ENCODE data around the gene VANGL2.

The VANGL2 gene

DNA sequence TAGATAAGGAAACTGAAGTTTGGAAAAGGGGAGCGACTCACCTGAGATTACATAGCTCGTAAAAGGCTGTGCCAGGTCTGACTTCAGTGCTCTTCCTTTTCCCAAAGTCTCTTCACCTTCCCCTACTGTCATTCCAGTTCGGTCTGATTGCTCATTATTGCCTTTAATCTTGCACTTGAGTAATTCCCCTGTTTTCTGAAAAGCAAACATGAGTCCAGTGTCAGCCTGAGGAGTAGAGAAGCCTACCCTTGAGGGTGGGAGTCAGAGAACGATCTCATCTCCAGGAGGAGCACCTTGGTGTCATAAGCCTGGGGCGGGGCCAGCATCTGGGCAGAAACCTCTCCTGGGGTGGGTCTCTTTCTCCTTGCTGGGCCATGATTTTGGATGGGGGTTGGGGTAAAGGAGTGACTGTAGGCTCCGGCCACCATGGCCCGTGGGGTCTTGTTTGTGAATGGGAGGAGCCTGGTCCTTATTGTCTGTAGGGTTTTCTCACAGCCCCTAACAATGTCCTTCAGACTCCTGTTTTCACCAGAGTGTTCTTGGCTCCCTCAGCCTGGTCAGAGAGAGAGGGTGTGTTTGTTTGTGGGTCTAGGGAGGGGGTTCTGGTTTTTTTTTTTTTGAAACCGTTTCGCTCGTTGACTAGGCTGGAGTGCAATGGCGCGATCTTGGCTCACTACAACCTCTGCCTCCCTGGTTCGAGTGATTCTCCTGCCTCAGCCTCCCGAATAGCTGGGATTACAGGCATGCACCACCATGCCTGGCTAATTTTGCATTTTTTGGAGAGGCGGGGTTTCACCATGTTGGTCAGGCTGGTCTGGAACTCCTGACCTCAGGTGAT is 6.0 kb downstream of the VANGL2 start:
- no peak for DNase-seq

DNA sequence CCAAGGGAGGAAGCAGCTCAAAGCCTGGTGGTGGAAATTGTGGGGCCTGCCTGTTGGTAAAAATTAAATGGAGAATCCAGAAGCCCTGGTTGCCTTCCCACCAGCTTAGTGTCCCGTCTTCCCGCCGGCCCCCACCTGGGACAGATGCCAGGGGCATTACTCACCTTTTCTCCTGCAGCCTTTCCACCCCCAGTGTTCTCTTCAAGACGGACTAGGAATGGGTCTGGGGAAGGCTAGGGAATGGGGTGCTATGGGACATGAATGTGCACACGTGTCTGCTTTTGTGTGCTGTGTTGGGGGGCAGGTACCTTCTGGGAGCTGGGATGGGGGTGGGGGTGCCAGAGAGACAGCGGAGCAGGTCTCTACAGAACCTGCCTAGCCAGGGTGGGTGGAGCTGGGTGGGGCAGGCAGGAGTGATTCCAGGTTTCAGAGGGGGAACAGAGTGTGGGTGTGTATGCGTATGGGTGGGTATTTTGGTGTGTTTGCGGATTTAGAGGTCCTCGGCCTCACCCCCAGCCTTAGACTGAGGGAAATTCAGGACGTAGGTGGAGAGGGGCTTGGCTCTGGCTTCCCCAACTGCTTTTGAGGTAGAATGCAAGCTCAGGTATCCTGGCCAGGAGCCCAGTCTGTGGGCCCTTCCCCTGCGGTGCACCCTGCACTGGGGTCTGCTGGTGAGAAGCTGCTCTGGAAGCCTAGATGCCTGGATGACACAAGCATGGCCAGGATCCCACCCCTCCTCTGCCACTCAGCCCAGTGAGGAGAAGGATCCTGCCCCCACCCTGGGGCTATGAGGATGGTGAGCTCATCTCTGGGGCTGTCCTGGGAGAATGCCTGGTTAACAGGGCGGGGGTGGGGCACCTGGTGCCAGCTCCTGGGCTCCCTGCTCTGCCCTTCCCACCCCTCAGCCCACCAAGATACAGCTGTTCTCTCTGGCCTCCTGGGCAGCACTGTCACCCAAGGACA is 7.8 kb downstream of the VANGL2 start:
- no peak for DNase-seq

DNA sequence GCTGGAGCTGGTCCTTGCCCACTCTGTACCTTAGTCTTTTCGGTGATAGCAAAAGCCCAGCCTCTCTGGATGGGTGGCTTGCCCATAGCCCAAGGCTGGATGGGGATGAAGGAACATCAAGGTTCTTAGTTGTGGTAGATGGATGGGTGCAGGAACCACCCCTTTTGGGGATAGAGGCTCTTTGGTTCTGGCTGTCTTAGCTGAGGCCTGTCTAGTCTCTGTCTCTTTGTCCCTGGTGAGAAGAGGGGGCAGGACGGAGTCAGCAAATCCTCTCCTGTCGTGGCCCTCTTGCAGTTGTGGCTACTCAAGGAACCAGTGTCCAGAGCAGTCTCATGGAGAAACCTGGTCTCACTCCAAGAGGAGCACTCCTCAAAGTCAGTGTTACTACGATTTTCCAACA is 8.5 kb downstream of the VANGL2 start:
- DNase-seq: no peak

GRCh38 chr1:160409486-160409885 is 9.1 kb downstream of the VANGL2 start:
- no peak for DNase-seq

DNA sequence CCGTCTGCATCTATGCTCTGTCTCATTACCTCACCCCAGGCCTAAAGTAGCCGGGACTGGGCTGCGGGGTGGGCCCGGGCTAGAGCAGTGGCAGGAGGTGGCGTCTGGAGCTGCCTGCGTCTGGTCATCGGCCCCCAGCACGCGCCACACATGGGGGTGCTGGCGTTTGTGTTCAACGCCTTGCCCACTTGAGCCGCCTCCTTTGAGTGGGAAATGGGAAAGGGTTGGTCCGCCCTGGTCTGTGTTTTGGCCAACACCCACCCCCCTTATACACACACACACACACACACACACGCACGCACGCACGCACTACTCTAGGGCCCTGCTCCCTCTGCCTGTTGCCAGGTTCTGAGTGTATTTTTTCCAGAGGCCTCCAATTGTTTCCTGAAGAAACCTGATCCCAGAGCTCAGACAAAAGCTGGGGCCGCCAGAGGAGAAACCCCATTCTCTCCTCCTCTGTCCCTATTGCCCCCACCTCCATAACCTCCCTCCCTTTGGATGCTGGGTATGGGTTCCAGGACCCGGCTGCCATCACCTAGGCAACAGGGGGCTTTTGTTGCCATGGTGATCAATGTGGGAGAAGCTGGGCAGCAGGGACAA is 10.1 kb downstream of the VANGL2 start:
- no peak for DNase-seq

DNA sequence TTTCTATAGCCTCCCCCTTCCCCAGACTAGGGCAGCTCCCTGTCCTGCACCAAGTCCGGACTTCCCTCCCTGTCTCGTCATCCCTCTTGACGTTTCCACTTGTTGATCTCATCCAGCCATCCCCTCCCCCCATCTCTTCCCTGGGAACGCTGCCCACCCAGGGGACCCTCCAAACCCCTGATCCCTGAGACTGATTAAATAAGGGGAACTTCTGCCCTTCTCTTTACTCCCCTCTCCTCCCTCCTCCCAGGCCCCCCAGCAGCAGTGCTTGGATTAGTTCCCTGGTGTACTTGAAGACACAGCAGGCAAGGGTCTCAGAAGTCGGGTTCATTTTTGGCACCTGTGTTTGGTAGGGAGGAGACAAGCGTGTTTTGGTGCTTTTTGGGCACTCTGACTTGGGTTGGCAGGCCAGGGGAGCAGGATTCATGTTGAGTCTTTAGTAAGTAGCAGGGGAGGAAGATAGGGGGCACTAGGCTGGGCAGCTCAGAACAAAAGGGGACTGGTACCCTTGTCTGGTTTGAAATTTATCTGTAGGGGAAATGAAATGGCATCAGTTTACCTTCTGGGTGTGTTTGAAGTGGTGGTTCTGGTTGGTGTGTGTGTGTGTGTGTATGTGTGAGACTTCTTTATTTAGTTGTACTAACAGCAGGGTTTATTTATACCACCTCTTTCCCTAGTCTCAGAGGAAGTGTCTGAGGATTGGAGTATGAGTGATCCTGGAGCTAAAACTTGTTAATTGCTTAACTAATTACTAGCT is 11.1 kb downstream of the VANGL2 start:
- DNase-seq: no peak

DNA sequence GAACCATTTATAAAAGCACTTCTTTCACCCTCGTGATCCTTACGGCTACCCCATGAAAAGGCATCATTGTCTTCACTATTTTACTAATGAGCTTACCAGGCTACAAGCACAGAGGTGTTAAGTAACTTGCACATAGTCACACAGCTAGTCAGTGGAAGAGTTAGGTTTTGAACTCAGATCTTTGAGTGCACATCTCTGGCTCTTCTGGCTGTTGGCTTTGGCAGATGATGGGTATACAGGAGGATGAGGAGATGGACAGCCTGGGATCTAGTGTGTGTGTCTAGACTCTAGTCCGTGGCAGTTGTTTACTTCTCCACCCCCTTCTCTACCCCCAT is 11.6 kb downstream of the VANGL2 start:
- DNase-seq: no peak

DNA sequence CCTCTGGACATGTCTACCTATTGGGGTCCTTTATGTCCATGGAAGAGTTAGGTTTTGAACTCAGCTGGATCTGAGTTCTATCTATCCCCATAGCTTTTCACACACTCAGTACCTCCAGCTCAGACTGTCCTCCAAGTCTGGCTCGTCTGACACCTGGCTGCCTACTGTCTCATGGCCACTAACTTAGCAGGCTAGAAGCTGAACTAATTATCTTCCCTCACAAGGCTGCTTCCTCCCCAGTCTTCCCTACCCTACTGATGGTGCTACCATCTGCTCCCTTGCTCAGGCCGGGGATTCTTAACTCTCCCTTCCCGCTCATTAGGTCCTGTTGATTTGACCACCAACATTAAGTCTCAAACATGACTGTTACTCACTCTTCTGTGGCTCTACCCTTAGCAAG is 13.4 kb downstream of the VANGL2 start:
- DNase-seq: no peak

GRCh38 chr1:160414881-160415280 is 14.5 kb downstream of the VANGL2 start:
- no peak for DNase-seq

GRCh38 chr1:160415696-160416290 is 15.4 kb downstream of the VANGL2 start:
- DNase-seq: no peak

GRCh38 chr1:160416369-160416768 is 16.0 kb downstream of the VANGL2 start:
- no peak for DNase-seq

DNA sequence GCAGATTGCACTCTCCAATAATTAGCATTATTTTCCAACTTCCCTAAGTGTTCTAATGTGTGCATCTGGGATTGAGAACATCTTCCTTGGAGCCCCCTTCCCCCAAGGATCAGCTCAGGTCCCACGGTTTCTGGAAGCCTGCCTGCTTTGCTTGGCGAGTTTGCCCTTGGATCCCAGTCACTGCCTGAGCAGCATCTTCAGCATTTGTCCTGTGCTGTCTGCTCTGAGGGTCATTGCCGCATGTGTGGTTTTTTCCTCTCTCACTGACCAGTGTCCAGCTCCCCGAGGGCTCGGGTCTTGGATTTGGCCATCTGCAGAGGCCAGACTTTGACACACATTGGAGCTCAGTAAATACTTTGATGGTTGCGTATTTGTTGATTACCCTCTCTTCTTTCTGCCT is 18.1 kb downstream of the VANGL2 start:
- DNase-seq: no peak

DNA sequence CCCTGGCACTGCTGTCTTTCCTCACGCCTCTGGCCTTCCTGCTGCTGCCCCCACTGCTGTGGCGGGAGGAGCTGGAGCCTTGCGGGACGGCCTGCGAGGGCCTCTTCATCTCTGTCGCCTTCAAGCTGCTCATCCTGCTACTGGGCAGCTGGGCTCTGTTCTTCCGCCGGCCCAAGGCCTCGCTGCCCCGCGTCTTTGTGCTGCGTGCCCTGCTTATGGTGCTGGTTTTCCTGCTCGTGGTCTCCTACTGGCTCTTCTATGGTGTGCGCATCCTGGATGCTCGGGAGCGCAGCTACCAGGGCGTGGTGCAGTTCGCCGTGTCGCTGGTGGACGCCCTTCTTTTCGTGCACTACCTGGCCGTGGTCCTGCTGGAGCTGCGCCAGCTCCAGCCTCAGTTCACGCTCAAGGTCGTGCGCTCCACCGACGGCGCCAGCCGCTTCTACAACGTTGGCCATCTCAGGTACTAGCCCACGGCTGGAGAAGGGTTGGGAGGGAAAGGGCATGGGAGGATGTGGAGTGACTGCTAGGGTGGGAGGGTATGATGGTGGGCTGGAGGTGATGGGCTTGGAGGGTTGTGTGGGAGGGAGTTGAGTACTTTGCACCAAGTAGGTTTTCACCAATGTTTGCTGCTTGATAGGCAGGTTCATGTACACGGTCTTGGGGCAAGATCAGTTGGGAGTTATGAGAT is 18.9 kb downstream of the VANGL2 start:
- no peak for DNase-seq

DNA sequence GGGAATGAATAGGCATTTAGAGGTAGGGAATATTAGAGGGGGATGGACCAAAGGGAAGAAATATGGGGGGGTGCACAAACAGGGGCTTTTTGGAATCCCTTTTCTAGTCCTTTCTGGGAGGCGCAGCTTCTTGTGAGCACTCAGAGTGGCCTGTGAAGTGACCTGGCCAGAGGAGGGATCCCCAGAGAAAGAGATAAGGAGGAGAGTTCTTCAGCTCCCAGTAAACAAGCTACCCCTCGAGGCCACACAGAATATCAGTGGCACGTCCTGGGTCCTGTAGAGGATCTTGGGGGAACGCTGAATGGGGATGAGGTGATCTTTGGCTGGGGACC is 19.4 kb downstream of the VANGL2 start:
- no peak for DNase-seq

- no peak for DNase-seq
Measured at GRCh38 chr1:160420881-160421842, 20.8 kb downstream of the VANGL2 start.

GRCh38 chr1:160421881-160422280 is 21.5 kb downstream of the VANGL2 start:
- DNase-seq: no peak

DNA sequence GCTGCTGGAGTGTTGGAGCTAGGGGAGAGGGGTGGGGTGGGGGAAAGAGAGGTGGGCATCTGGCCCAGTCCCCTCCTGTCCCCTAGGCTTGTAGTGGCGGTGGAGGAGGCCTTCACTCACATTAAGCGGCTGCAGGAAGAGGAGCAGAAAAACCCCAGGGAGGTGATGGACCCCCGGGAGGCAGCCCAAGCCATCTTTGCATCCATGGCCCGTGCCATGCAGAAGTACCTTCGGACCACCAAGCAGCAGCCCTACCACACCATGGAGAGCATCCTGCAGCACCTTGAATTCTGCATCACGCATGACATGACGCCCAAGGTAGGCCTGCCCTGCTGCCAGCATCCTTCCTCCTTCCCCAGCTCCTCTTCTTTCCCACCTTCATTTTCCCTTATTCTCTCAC is 23.6 kb downstream of the VANGL2 start:
- no peak for DNase-seq

- DNase-seq: no peak
Measured at GRCh38 chr1:160425847-160426246, 25.5 kb downstream of the VANGL2 start.

DNA sequence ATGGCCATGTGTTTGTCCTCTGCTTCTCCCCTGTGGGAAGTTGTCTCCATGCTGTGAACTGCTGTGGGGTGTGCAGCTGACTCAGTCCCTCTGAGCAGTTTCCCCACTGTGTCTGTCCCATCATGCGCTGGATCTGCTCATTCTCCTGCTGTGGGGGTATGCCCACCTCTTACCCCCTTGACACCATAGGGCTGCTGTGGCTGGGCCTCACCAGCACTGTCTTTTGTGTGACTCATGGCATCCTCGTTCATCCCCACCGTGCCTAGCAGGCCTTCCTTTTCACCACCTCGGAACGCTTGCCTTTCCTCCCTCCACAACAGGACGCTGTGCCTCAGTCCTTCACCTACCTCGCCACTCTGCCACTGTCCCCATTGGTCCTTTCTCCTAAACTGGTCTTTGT is 27.3 kb downstream of the VANGL2 start:
- DNase-seq: no peak

GRCh38 chr1:160428053-160428452 is 27.7 kb downstream of the VANGL2 start:
- DNase-seq: no peak

DNA sequence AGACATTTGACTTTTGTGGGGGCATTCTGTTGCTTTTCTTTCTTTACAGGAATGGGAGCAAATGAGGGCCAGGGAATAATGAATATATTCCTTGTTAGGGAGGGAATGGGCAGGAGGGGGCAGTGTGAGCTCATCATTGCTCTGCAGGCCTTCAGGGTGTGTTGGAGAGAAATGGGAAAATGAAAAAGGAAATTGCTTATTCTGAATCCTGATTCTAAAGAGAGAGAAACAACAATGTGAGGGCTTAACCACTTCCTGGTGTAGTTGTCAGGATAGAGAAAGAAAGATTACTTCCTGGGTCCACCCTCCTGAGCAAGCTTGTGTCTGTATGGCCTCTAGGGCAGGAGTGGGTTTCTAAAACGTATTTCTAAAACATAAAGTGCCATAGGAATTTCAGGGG is 28.3 kb downstream of the VANGL2 start:
- peak; percentile 30 to 60 for DNase-seq
